T1000 (cell line): ENCODE measurements around the gene KAZN.

Experiments used
- DNase-seq: peaks from one replicate; lab custom pipeline; 2025; ENCODE audit warnings: mixed read lengths; lab: John Stamatoyannopoulos, UW

Gene KAZN

GRCh38 chr1:14743368-14743767, 144.9 kb downstream of the KAZN start:
- DNase-seq = no peak

GRCh38 chr1:14745001-14745720, 146.7 kb downstream of the KAZN start:
- no peak for DNase-seq

GRCh38 chr1:14745789-14746188, 147.3 kb downstream of the KAZN start:
- no peak for DNase-seq

- DNase-seq = no peak
These were observed 147.9 kb downstream of the KAZN start for GRCh38 chr1:14746393-14746792.

GRCh38 chr1:14748151-14748550, 149.7 kb downstream of the KAZN start:
- no peak for DNase-seq

GRCh38 chr1:14748977-14749376, 150.5 kb downstream of the KAZN start:
- DNase-seq = no peak

- no peak for DNase-seq
These were observed 152.0 kb downstream of the KAZN start for GRCh38 chr1:14750490-14750889.

GRCh38 chr1:14755518-14756252, 157.2 kb downstream of the KAZN start:
- DNase-seq = no peak

- no peak for DNase-seq
These were observed 158.3 kb downstream of the KAZN start for GRCh38 chr1:14756589-14757285.

- no peak for DNase-seq
These were observed 158.8 kb downstream of the KAZN start for GRCh38 chr1:14757286-14757625.

- no peak for DNase-seq
These were observed 160.7 kb downstream of the KAZN start for GRCh38 chr1:14759042-14759818.

GRCh38 chr1:14759843-14760242, 161.4 kb downstream of the KAZN start:
- no peak for DNase-seq

- no peak for DNase-seq
These were observed 162.3 kb downstream of the KAZN start for GRCh38 chr1:14760780-14761179.

GRCh38 chr1:14761291-14762153, 163.0 kb downstream of the KAZN start:
- DNase-seq = no peak

- DNase-seq = no peak
These were observed 165.5 kb downstream of the KAZN start for GRCh38 chr1:14763977-14764376.

- no peak for DNase-seq
These were observed 167.3 kb downstream of the KAZN start for GRCh38 chr1:14765773-14766172.

GRCh38 chr1:14767075-14767474, 168.6 kb downstream of the KAZN start:
- DNase-seq = no peak

GRCh38 chr1:14768582-14769304, 170.3 kb downstream of the KAZN start:
- DNase-seq = no peak

GRCh38 chr1:14769486-14770274, 171.2 kb downstream of the KAZN start:
- no peak for DNase-seq
